Spinal cord (tissue), 10 donors: Measurements from ENCODE around the gene OGDH. TPM values are rescaled to one million over a fixed set of nuclear protein-coding genes. Genes with fewer than 3 reads are reported as not detected.

Source experiments
- DNase-seq, 6 donors: peaks; one replicate each; pipeline versions ENCODE4 v3.0.0 to v3.0.0-alpha.2; 2013 to 2015; ENCODE audit warnings: low spot score in 6 of 6, low read depth in 4 of 6
- H3K27ac ChIP-seq: one replicate; pipeline ENCODE4 v1.5.1; 2013; ENCODE audit warnings: low read depth, low read length, control low read depth
- H3K27me3 ChIP-seq: one replicate; pipeline ENCODE4 v1.6.1; 2013; ENCODE audit warnings: low read length; ENCODE audit not compliant: control insufficient read depth, insufficient read depth
- H3K36me3 ChIP-seq: one replicate; pipeline ENCODE4 v1.6.1; 2013; ENCODE audit warnings: low read length; ENCODE audit not compliant: control insufficient read depth, insufficient read depth
- H3K4me1 ChIP-seq: one replicate; pipeline ENCODE4 v1.6.1; 2013; ENCODE audit warnings: low read length; ENCODE audit not compliant: control insufficient read depth, insufficient read depth
- H3K4me3 ChIP-seq: one replicate; pipeline ENCODE4 v1.5.1; 2013; ENCODE audit warnings: low read depth, low read length, control low read depth
- H3K9me3 ChIP-seq: one replicate; pipeline ENCODE4 v1.6.1; 2013; ENCODE audit warnings: low read length; ENCODE audit not compliant: control insufficient read depth, insufficient read depth
- WGBS: methylation state at CpG from one replicate; pipeline ENCODE4 v1.1.5; 2013; ENCODE audit warnings: missing lambda C conversion rate; ENCODE audit not compliant: insufficient coverage; 5-methylcytosine and 5-hydroxymethylcytosine counted together
- polyA plus RNA-seq, 2 donors: library from polyadenylated mRNA; unstranded; fragments of 120-200 nt; gene quantifications; one replicate each; pipeline ENCODE4 v1.2.1, GENCODE V29; 2013; ENCODE audit not compliant: insufficient read length in 2 of 2
- total RNA-seq, 2 donors: library from RNA; depleted of rRNA in 1 of 2; stranded (reverse); fragments of 120-200 nt in 1 of 2; fragments of >200 nt in 1 of 2; gene quantifications; one replicate each; pipeline versions ENCODE4 v1.2.3 to v1.2.4, GENCODE V29; 2013 to 2014
- donor health status: healthy.

Gene OGDH
- total and polyA plus RNA-seq, 4 donors: 63.8 to 78.6 (median 69.3) TPM

- Histone ChIP-seq H3K4me1 (no peaks in the 10 kb centered on the region), H3K9me3 (no peaks in the 10 kb centered on the region), H3K36me3 (peaks cover 74% of the 10 kb centered on the region), H3K27me3 (no peaks in the 10 kb centered on the region), H3K4me3 (no peak overlapping the region), H3K27ac (no peak overlapping the region)
- no peak for DNase-seq
- 87% methylated on average over 9 of the region's 16 CpGs for WGBS
Observed at GRCh38 chr7:44565795-44566559, 40.5 kb upstream of the OGDH start.

GRCh38 chr7:44566680-44567079, 39.7 kb upstream of the OGDH start:
- H3K9me3 ChIP-seq: no peaks in the 10 kb centered on the region
- H3K27ac ChIP-seq: no peak overlapping the region
- no peaks in the 10 kb centered on the region for H3K27me3 ChIP-seq
- 92% methylated on average over 5 of the region's 5 CpGs for WGBS
- H3K4me3 ChIP-seq: no peak overlapping the region
- H3K4me1 ChIP-seq: no peaks in the 10 kb centered on the region
- no peak for DNase-seq
- H3K36me3 ChIP-seq: peaks cover 81% of the 10 kb centered on the region

GRCh38 chr7:44567884-44568283, 38.5 kb upstream of the OGDH start:
- H3K9me3 ChIP-seq: no peaks in the 10 kb centered on the region
- no peaks in the 10 kb centered on the region for H3K27me3 ChIP-seq
- 98% methylated on average over 6 of the region's 6 CpGs for WGBS
- H3K36me3 ChIP-seq: peaks cover 89% of the 10 kb centered on the region
- H3K27ac ChIP-seq: no peak overlapping the region
- H3K4me1 ChIP-seq: peaks cover 7% of the 10 kb centered on the region
- no peak for DNase-seq
- H3K4me3 ChIP-seq: no peak overlapping the region

- DNase-seq: no peak
- Histone ChIP-seq H3K4me1 (peaks cover 13% of the 10 kb centered on the region), H3K27ac (no peak overlapping the region), H3K4me3 (no peak overlapping the region), H3K9me3 (no peaks in the 10 kb centered on the region), H3K36me3 (peaks cover 84% of the 10 kb centered on the region), H3K27me3 (no peaks in the 10 kb centered on the region)
- WGBS: 83% methylated on average over 13 of the region's 17 CpGs
Observed at GRCh38 chr7:44568771-44569560, 37.5 kb upstream of the OGDH start.

DNA sequence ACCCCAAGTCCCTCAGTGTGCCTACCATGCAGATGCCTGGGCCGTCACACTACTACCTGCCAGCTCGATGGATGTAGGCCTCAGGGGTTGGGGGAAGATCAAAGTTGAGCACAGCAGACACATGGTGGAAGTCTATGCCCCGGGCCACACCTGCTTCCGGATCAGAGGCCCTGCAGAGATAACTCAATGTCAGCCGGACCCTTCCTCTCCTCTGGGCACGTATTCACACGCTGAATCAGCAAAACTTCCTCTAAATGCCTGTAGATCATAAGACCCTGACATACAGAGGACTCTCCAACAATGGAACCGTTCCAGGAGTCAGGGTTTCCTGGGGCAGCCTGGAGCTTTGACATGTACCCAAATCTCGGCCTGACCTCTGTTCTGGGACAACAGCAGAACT, 36.5 kb upstream of the OGDH start:
- 83% methylated on average over 8 of the region's 9 CpGs for WGBS

DNA sequence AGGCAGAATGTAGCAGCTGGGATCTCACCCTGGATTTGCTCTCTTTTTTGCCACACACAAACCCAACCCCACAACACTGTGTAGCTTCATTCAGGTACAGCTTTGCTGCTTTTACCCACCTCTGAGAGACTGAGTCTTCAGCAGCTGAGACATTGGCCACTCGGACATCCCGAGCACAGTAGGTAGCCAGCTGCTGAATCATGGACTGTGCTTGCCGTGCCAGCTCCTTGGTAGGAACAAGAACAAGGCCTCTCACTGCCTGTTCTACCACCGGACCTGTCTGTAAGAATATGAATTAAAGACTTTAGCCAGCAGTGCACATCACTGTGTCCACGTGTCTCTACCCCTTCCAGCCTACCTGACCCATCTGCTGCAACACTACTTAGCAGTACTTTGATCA, 33.7 kb upstream of the OGDH start:
- Histone ChIP-seq H3K27me3 (no peaks in the 10 kb centered on the region), H3K4me3 (peak overlapping the region; percentile 88), H3K36me3 (peaks cover 69% of the 10 kb centered on the region), H3K9me3 (no peaks in the 10 kb centered on the region), H3K4me1 (peaks cover 23% of the 10 kb centered on the region), H3K27ac (no peak overlapping the region)
- 82% methylated on average over 4 of the region's 5 CpGs for WGBS
- DNase-seq: no peak

More for the DNA sequence above, 36.5 kb upstream of the OGDH start:
- no peak for DNase-seq
- Histone ChIP-seq H3K27me3 (no peaks in the 10 kb centered on the region), H3K27ac (no peak overlapping the region), H3K4me1 (peaks cover 23% of the 10 kb centered on the region), H3K9me3 (no peaks in the 10 kb centered on the region), H3K36me3 (peaks cover 79% of the 10 kb centered on the region), H3K4me3 (no peak overlapping the region)

- Histone ChIP-seq H3K36me3 (peaks cover 66% of the 10 kb centered on the region), H3K9me3 (no peaks in the 10 kb centered on the region), H3K27me3 (no peaks in the 10 kb centered on the region), H3K4me3 (peak within 1 kb of the TSS; percentile 88), H3K27ac (peak within 1 kb of the TSS; percentile 84), H3K4me1 (peaks cover 23% of the 10 kb centered on the region)
- under 1% methylated on average over 74 of the region's 74 CpGs for WGBS
- peak; percentile 89 to 99 (median 92) for DNase-seq
Observed at GRCh38 chr7:44573464-44574286, 32.8 kb upstream of the OGDH start, which contains the start of gene DDX56. Gene DDX56, minus strand, starts transcription at chr7:44573908. Its CDS starts 13 bp downstream, at chr7:44573895.

- Histone ChIP-seq H3K9me3 (no peaks in the 10 kb centered on the region), H3K27me3 (no peaks in the 10 kb centered on the region), H3K4me1 (peaks cover 23% of the 10 kb centered on the region), H3K27ac (peak overlapping the region; percentile 84), H3K4me3 (peak overlapping the region; percentile 88), H3K36me3 (peaks cover 61% of the 10 kb centered on the region)
- WGBS: 0% methylated on average over 6 of the region's 18 CpGs
- no peak for DNase-seq
Observed at GRCh38 chr7:44574287-44574872, 32.0 kb upstream of the OGDH start.

GRCh38 chr7:44575054-44575453, 31.4 kb upstream of the OGDH start:
- Histone ChIP-seq H3K4me3 (no peak overlapping the region), H3K4me1 (peaks cover 24% of the 10 kb centered on the region), H3K27ac (no peak overlapping the region), H3K27me3 (no peaks in the 10 kb centered on the region), H3K36me3 (peaks cover 57% of the 10 kb centered on the region), H3K9me3 (no peaks in the 10 kb centered on the region)
- DNase-seq: no peak
